Measurements from ENCODE around the gene SLC4A2.
A peak's percentile ranks its signal among the peaks of the same experiment; 100 is the strongest.

SLC4A2 gene

GRCh38 chr7:151057989-151058780 lies 1.2 kb upstream of the SLC4A2 start:
- FAIRE-seq, result no peak
- no peak for TF ChIP-seq CTCF (IDR thresholded peaks at IDR 0.05; ENCODE audit: insufficient read depth, missing control alignments)
- DNase-seq (ENCODE audit: insufficient read length, low spot score), result peak; percentile 99

GRCh38 chr7:151058781-151059366 lies 515 bp upstream of the SLC4A2 start:
- TF ChIP-seq CTCF (IDR thresholded peaks at IDR 0.05; ENCODE audit: insufficient read depth, missing control alignments), result no peak
- no peak for FAIRE-seq
- no peak for DNase-seq (ENCODE audit: insufficient read length, low spot score)

GRCh38 chr7:151060113-151060415 lies 675 bp downstream of the SLC4A2 start:
- no peak for TF ChIP-seq CTCF (IDR thresholded peaks at IDR 0.05; ENCODE audit: insufficient read depth, missing control alignments)
- FAIRE-seq (no peak), DNase-seq (ENCODE audit: insufficient read length, low spot score) (no peak)

GRCh38 chr7:151060416-151061212 lies 1.2 kb downstream of the SLC4A2 start:
- DNase-seq (ENCODE audit: insufficient read length, low spot score), result no peak

GRCh38 chr7:151061213-151062110 lies 2.1 kb downstream of the SLC4A2 start:
- FAIRE-seq, result no peak
- DNase-seq (ENCODE audit: insufficient read length, low spot score), result no peak
- TF ChIP-seq CTCF (IDR thresholded peaks at IDR 0.05; ENCODE audit: insufficient read depth, missing control alignments), result no peak

More at GRCh38 chr7:151060416-151061212, 1.2 kb downstream of the SLC4A2 start:
- FAIRE-seq, result no peak
- peak; percentile 30 for TF ChIP-seq CTCF (IDR thresholded peaks at IDR 0.05; ENCODE audit: insufficient read depth, missing control alignments)

- DNase-seq (ENCODE audit: insufficient read length, low spot score), result no peak
- FAIRE-seq, result no peak
- no peak for TF ChIP-seq CTCF (IDR thresholded peaks at IDR 0.05; ENCODE audit: insufficient read depth, missing control alignments)
Measured at GRCh38 chr7:151062111-151062398, 2.7 kb downstream of the SLC4A2 start.

All from D721Med (cell line).